Neural cell (in vitro differentiated cells): ENCODE data around the gene MASP2. TPM values are rescaled to one million over a fixed set of nuclear protein-coding genes. Genes with fewer than 3 reads are reported as not detected.

ENCODE experiments used
- H2AFZ ChIP-seq: fragments of 200-600, 300-800 bp; sonication (generic), shearing (Covaris generic); 2 replicates; pipeline ENCODE4 v1.6.0; 2014; ENCODE audit warnings: low read depth, mild to moderate bottlenecking, antibody characterized with exemption, low read length, moderate library complexity
- H3F3A ChIP-seq: fragments of 200-600 bp; shearing (Covaris generic); 2 replicates; pipeline ENCODE4 v1.6.1; 2016; ENCODE audit warnings: mild to moderate bottlenecking, moderate library complexity, mixed read lengths, antibody characterized with exemption, low read length; ENCODE audit not compliant: insufficient read depth, poor library complexity, severe bottlenecking
- H3K27ac ChIP-seq: fragments of 200-600, 300-800 bp; sonication (generic), shearing (Covaris generic); 2 replicates; pipeline ENCODE4 v1.5.1; 2014; ENCODE audit warnings: mild to moderate bottlenecking, low read length, moderate library complexity
- H3K27me3 ChIP-seq: fragments of 300-800, 200-600 bp; sonication (generic), shearing (Covaris generic); 2 replicates; pipeline ENCODE4 v1.6.0; 2014; ENCODE audit warnings: mild to moderate bottlenecking, low read depth, low read length, moderate library complexity; ENCODE audit not compliant: insufficient read depth
- H3K36me3 ChIP-seq: fragments of 300-800, 200-600 bp; sonication (generic), shearing (Covaris generic); 2 replicates; pipeline ENCODE4 v1.5.1; 2014; ENCODE audit warnings: mild to moderate bottlenecking, antibody characterized with exemption, low read length, moderate library complexity; ENCODE audit not compliant: insufficient read depth
- H3K4me2 ChIP-seq: fragments of 300-800, 200-600 bp; sonication (generic), shearing (Covaris generic); 2 replicates; pipeline ENCODE4 v1.6.0; 2014; ENCODE audit warnings: mild to moderate bottlenecking, low read length
- H3K4me3 ChIP-seq: fragments of 300-800, 200-600 bp; sonication (generic), shearing (Covaris generic); 2 replicates; pipeline ENCODE4 v1.5.1; 2014; ENCODE audit warnings: mild to moderate bottlenecking, low read length, moderate library complexity
- H3K79me2 ChIP-seq: fragments of 200-600 bp; shearing (Covaris generic); replicated peaks from 2 replicates; pipeline ENCODE4 v1.6.0; 2014; ENCODE audit warnings: mild to moderate bottlenecking, low read length, moderate library complexity; ENCODE audit not compliant: insufficient read depth
- H3K9ac ChIP-seq: fragments of 300-800, 200-600 bp; sonication (generic), shearing (Covaris generic); 2 replicates; pipeline ENCODE4 v1.6.1; 2016; ENCODE audit warnings: mild to moderate bottlenecking, low read length, mixed read lengths
- H3K9me2 ChIP-seq: fragments of 200-600 bp; shearing (Covaris generic); 2 replicates; pipeline ENCODE4 v1.6.1; 2016; ENCODE audit warnings: mild to moderate bottlenecking, low read length, mixed read lengths; ENCODE audit not compliant: insufficient read depth
- H3K9me3 ChIP-seq: fragments of 200-600, 300-800 bp; sonication (generic), shearing (Covaris generic); 2 replicates; pipeline ENCODE4 v1.6.1; 2016; ENCODE audit warnings: mild to moderate bottlenecking, mixed run types, low read length, moderate library complexity, mixed read lengths
- H4K20me1 ChIP-seq: fragments of 200-600 bp; shearing (Covaris generic); 2 replicates; pipeline ENCODE4 v1.6.1; 2016; ENCODE audit warnings: mild to moderate bottlenecking, mixed run types; ENCODE audit not compliant: insufficient read depth
- CTCF ChIP-seq: fragments of 450-650 bp; IDR thresholded peaks from 2 replicates; pipeline ENCODE4 v1.5.1; 2014; ENCODE audit warnings: antibody characterized with exemption, mild to moderate bottlenecking, moderate library complexity; ENCODE audit not compliant: poor library complexity, severe bottlenecking
- EP300 ChIP-seq: fragments of 450-650 bp; conservative IDR thresholded peaks from 2 replicates; pipeline ENCODE4 v1.6.1; 2014; ENCODE audit warnings: antibody characterized with exemption, mild to moderate bottlenecking, moderate library complexity; ENCODE audit not compliant: poor library complexity, severe bottlenecking
- MXI1 ChIP-seq: fragments of 450-650 bp; conservative IDR thresholded peaks from 2 replicates; pipeline ENCODE4 v1.6.1; 2014; ENCODE audit warnings: antibody characterized with exemption, mild to moderate bottlenecking; ENCODE audit not compliant: poor library complexity, severe bottlenecking
- RAD21 ChIP-seq: fragments of 450-650 bp; conservative IDR thresholded peaks from 2 replicates; pipeline ENCODE4 v1.6.1; 2014; ENCODE audit warnings: antibody characterized with exemption, mild to moderate bottlenecking, moderate library complexity
- SMC3 ChIP-seq: fragments of 450-650 bp; conservative IDR thresholded peaks from 2 replicates; pipeline ENCODE4 v1.6.1; 2014; ENCODE audit warnings: antibody characterized with exemption, mild to moderate bottlenecking, moderate library complexity; ENCODE audit not compliant: poor library complexity
- TAF1 ChIP-seq: IDR thresholded peaks from 2 replicates; pipeline ENCODE4 v1.6.1; 2012; ENCODE audit warnings: low read depth
- polyA plus RNA-seq: library from polyadenylated mRNA; depleted of rRNA; stranded (reverse); fragments of >200 nt; gene quantifications from 2 replicates; pipeline ENCODE4 v1.2.3, GENCODE V29; 2014

Gene MASP2
- polyA plus RNA-seq, 1 donor from 2014 or later: not detected

DNA sequence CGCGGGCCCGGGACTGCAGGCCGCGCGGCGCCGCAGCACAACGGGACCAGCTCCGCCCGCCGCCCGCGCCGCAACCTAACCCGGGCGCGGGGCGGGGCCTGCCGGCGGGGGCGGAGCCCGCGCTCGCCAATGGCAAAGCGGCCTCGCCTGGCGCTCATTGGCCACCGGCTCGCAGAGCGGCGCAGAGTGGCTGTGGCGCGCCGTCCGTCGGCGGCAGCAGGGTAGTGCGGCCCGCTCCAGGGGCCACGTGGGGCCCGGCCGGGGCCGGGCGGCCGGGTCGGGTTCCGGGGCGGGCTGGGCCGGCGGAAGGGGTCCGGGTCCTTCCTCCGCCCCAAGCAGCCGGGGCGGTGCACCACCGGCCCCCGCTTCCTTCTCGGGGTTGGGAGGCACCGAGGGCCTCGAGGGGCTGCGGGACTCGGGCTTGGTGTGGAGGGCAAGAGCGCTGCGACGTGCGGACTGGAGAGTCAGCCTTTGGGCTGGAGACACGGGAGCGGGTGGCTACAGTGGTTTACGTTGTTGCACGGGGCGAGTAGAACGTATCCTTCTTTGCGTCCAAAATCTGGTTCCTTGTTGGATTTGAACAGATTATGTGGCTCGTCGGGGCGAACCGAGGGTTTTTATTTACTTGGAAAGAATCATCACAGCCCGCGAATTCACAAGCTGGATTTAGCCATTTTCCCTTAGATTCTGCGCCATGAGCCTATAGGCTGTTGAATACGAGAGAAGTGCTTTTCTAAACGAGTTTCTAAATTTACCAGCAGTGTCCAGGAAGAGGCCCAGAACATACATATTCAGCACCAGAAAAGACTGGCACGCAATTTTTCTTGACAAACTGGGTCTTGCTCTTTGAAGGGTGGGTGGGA lies 13.2 kb upstream of the MASP2 start, which contains the start of gene SRM:
Gene SRM, minus strand, starts transcription at position 51 of the 863 bp plus-strand sequence. CDS start 75 bp downstream, outside the sequence.
- H2AFZ ChIP-seq: peak within 1 kb of the TSS; percentile 70
- no peaks in the 10 kb centered on the region for H4K20me1 ChIP-seq
- H3K9ac ChIP-seq: peak within 1 kb of the TSS; percentile 74
- peak; percentile 75 for TF ChIP-seq CTCF
- peak; percentile 69 for TF ChIP-seq SMC3
- TF ChIP-seq EP300: peak; percentile 21
- no peak for TF ChIP-seq TAF1
- peak; percentile 81 for TF ChIP-seq MXI1
- peak; percentile 56 for TF ChIP-seq RAD21
- H3K27ac ChIP-seq: peak within 1 kb of the TSS; percentile 56
- no peaks in the 10 kb centered on the region for H3F3A ChIP-seq
- H3K27me3 ChIP-seq: no peaks in the 10 kb centered on the region
- no peaks in the 10 kb centered on the region for H3K9me2 ChIP-seq
- no peaks in the 10 kb centered on the region for H3K9me3 ChIP-seq
- peak within 1 kb of the TSS; percentile 59 for H3K4me2 ChIP-seq
- peak within 1 kb of the TSS; percentile 87 for H3K4me3 ChIP-seq
- H3K36me3 ChIP-seq: peaks cover 8% of the 10 kb centered on the region
- H3K79me2 ChIP-seq: peaks cover 7% of the 10 kb centered on the region

DNA sequence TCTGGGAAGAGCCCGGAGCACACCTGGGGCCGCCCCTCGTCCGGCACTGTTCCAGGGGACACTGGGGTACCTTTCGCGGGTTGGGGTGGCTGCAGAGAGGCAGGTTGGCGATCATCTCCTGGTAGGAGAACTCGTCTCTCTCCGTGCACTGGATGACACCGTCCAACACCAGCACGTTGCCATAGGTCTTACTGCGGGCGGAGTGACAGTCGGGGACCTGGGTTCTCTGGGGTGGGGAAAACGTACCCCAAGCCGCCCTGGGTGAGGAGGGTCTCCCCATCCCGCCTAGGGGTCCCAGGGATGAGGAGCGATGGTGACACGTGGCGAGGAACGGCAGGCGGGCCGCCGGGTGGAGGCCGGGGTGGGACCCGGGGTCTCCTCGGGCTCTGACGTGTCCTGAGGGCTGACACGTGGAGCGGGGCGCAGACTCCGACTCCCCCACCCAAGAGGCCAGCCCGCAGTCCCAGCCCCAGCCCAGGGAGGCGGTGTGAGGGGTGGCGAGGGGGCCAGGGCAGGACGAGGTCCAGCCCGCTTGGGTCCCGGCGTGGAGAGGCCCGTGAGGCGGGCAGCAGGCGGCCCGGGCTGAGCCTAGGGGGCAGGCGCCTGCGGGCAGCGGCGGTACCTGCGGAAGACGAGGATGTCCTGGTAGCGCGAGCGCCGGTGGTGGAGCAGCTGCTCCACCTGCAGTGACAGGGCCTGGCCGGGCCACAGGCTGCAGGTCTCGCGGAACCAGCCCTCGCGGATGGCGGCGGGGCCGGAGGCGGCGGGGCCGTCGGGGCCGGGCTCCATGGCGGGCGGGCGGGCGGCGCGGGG lies 12.3 kb upstream of the MASP2 start:
- no peaks in the 10 kb centered on the region for H4K20me1 ChIP-seq
- H3K27me3 ChIP-seq: no peaks in the 10 kb centered on the region
- H2AFZ ChIP-seq: peak overlapping the region; percentile 37
- peaks cover 7% of the 10 kb centered on the region for H3K79me2 ChIP-seq
- no peaks in the 10 kb centered on the region for H3K9me2 ChIP-seq
- no peaks in the 10 kb centered on the region for H3F3A ChIP-seq
- H3K4me2 ChIP-seq: peak overlapping the region; percentile 55
- H3K9me3 ChIP-seq: no peaks in the 10 kb centered on the region
- H3K36me3 ChIP-seq: peaks cover 4% of the 10 kb centered on the region
- H3K27ac ChIP-seq: no peak overlapping the region
- TF ChIP-seq MXI1: peak; percentile 83
- no peak for TF ChIP-seq EP300
- peak overlapping the region; percentile 85 for H3K4me3 ChIP-seq
- peak overlapping the region; percentile 74 for H3K9ac ChIP-seq

- peaks cover 7% of the 10 kb centered on the region for H3K79me2 ChIP-seq
- no peaks in the 10 kb centered on the region for H3K9me2 ChIP-seq
- H3K9me3 ChIP-seq: no peaks in the 10 kb centered on the region
- H4K20me1 ChIP-seq: no peaks in the 10 kb centered on the region
- TF ChIP-seq TAF1 (no peak), CTCF (no peak)
- no peaks in the 10 kb centered on the region for H3K27me3 ChIP-seq
- H3K4me3 ChIP-seq: peak overlapping the region; percentile 85
- no peaks in the 10 kb centered on the region for H3F3A ChIP-seq
- no peak overlapping the region for H3K27ac ChIP-seq
- H3K9ac ChIP-seq: peak overlapping the region; percentile 74
- no peak overlapping the region for H2AFZ ChIP-seq
- H3K36me3 ChIP-seq: peaks cover 4% of the 10 kb centered on the region
- peak overlapping the region; percentile 55 for H3K4me2 ChIP-seq
Measured at GRCh38 chr1:11058595-11059154, 11.6 kb upstream of the MASP2 start.
